ENCODE data around the gene RFX2.

GRCh38 chr19:6011206-6011605 is 99.1 kb downstream of the RFX2 start:
- TF ChIP-seq RAD21 (IDR thresholded peaks at IDR 0.05; ENCODE audit: insufficient read depth, low read depth, low read length) (no peak), CTCF (IDR thresholded peaks at IDR 0.05 in 2 of 3, conservative IDR thresholded peaks at IDR 0.05 in 1 of 3; ENCODE audit: control insufficient read depth in 2 of 3, extremely low read depth in 1 of 3, insufficient read depth in 1 of 3, low read depth in 3 of 3, low read length in 3 of 3) (no peak), POLR2AphosphoS2 (IDR thresholded peaks at IDR 0.05; ENCODE audit: low read depth, low read length) (no peak), RB1 (IDR thresholded peaks at IDR 0.05; ENCODE audit: borderline replicate concordance) (no peak), USF2 (IDR thresholded peaks at IDR 0.05; ENCODE audit: borderline replicate concordance, low read depth, low read length) (no peak), NFYB (IDR thresholded peaks at IDR 0.05; ENCODE audit: insufficient read depth, low read depth, low read length) (no peak), TAF1 (IDR thresholded peaks at IDR 0.05; ENCODE audit: borderline replicate concordance, low read depth, low read length) (no peak), MAX (IDR thresholded peaks at IDR 0.05; ENCODE audit: low read depth, low read length) (no peak)
